Liver (tissue), 8 donors: ENCODE measurements around the gene LOC128125822.

ENCODE experiments used
- DNase-seq: peaks from one replicate; pipeline ENCODE4 v3.0.0-alpha.2; 2017; ENCODE audit warnings: low spot score
- H3K27ac ChIP-seq, 2 donors: one replicate each; pipeline ENCODE4 v1.7.0; 2013; ENCODE audit warnings: inconsistent platforms in 2 of 2, low read length in 2 of 2, control low read depth in 1 of 2, low read depth in 1 of 2, mild to moderate bottlenecking in 1 of 2
- H3K27me3 ChIP-seq, 4 donors: one replicate each; pipeline versions ENCODE4 v1.6.1 to v1.7.0; 2013; ENCODE audit warnings: low read length in 3 of 4, inconsistent platforms in 1 of 4, mild to moderate bottlenecking in 1 of 4, moderate library complexity in 1 of 4; ENCODE audit not compliant: control insufficient read depth in 4 of 4, insufficient read depth in 4 of 4
- H3K36me3 ChIP-seq, 4 donors: one replicate each; pipeline versions ENCODE4 v1.6.1 to v1.7.0; 2013; ENCODE audit warnings: low read length in 3 of 4, mild to moderate bottlenecking in 3 of 4, low read depth in 1 of 4, moderate library complexity in 1 of 4; ENCODE audit not compliant: control insufficient read depth in 4 of 4, insufficient read depth in 3 of 4
- H3K4me1 ChIP-seq, 4 donors: one replicate each; pipeline versions ENCODE4 v1.6.1 to v1.7.0; 2013; ENCODE audit warnings: low read length in 3 of 4, mild to moderate bottlenecking in 3 of 4, moderate library complexity in 1 of 4; ENCODE audit not compliant: control insufficient read depth in 4 of 4, insufficient read depth in 4 of 4
- H3K4me3 ChIP-seq, 3 donors: one replicate each; pipeline versions ENCODE4 v1.6.1 to v1.7.0; 2013; ENCODE audit warnings: low read length in 3 of 3, control low read depth in 1 of 3, low read depth in 1 of 3, mild to moderate bottlenecking in 1 of 3
- H3K9ac ChIP-seq, 2 donors: one replicate each; pipeline ENCODE4 v1.7.0; 2013; ENCODE audit warnings: low read length in 2 of 2, mild to moderate bottlenecking in 2 of 2, moderate library complexity in 2 of 2, control low read depth in 1 of 2, low read depth in 1 of 2
- H3K9me3 ChIP-seq, 4 donors: one replicate each; pipeline versions ENCODE4 v1.6.1 to v1.7.0; 2013; ENCODE audit warnings: low read length in 3 of 4; ENCODE audit not compliant: control insufficient read depth in 4 of 4
- ATF3 ChIP-seq: IDR thresholded peaks from 2 replicates; pipeline ENCODE4 v1.6.1; 2016; ENCODE audit warnings: antibody characterized with exemption
- CTCF ChIP-seq: fragments of 150-350 bp; IDR thresholded peaks from 2 replicates; pipeline ENCODE4 v1.5.1; 2017; ENCODE audit warnings: improper control_type of control experiment, low read depth, low read length; ENCODE audit not compliant: missing input control
- EGR1 ChIP-seq, 2 donors: IDR thresholded peaks; 2 replicates each; pipeline ENCODE4 v1.6.1; 2016 to 2018; ENCODE audit warnings: antibody characterized with exemption in 2 of 2, low read depth in 2 of 2
- FOXA2 ChIP-seq: IDR thresholded peaks from 2 replicates; pipeline ENCODE4 v1.6.1; 2016; ENCODE audit warnings: antibody characterized with exemption
- GABPA ChIP-seq, 2 donors: IDR thresholded peaks in 1 of 2; conservative IDR thresholded peaks in 1 of 2; 2 replicates each; pipeline ENCODE4 v1.6.1; 2016; ENCODE audit warnings: antibody characterized with exemption in 2 of 2, mild to moderate bottlenecking in 1 of 2, moderate library complexity in 1 of 2
- HNF4A ChIP-seq, 2 donors: conservative IDR thresholded peaks; 2 replicates each; pipeline ENCODE4 v1.6.1; 2016; ENCODE audit warnings: antibody characterized with exemption in 2 of 2, mild to moderate bottlenecking in 2 of 2
- HNF4G ChIP-seq: IDR thresholded peaks from 2 replicates; pipeline ENCODE4 v1.6.1; 2016; ENCODE audit warnings: antibody characterized with exemption
- JUND ChIP-seq, 2 donors: IDR thresholded peaks; 2 replicates each; pipeline ENCODE4 v1.6.1; 2016; ENCODE audit warnings: antibody characterized with exemption in 2 of 2
- MAX ChIP-seq: IDR thresholded peaks from 2 replicates; pipeline ENCODE4 v1.6.1; 2016; ENCODE audit warnings: antibody characterized with exemption
- NR2F2 ChIP-seq: IDR thresholded peaks from 2 replicates; pipeline ENCODE4 v1.6.1; 2016; ENCODE audit warnings: antibody characterized with exemption
- RAD21 ChIP-seq, 2 donors: IDR thresholded peaks; 2 replicates each; pipeline ENCODE4 v1.6.1; 2016; ENCODE audit warnings: antibody characterized with exemption in 2 of 2, mild to moderate bottlenecking in 2 of 2
- REST ChIP-seq: IDR thresholded peaks from 2 replicates; pipeline ENCODE4 v1.6.1; 2016; ENCODE audit warnings: antibody characterized with exemption, mild to moderate bottlenecking
- RXRA ChIP-seq, 2 donors: IDR thresholded peaks; 2 replicates each; pipeline ENCODE4 v1.6.1; 2017 to 2018; ENCODE audit warnings: antibody characterized with exemption in 2 of 2, mild to moderate bottlenecking in 1 of 2
- SP1 ChIP-seq: IDR thresholded peaks from 2 replicates; pipeline ENCODE4 v1.6.1; 2018; ENCODE audit warnings: antibody characterized with exemption, mild to moderate bottlenecking
- YY1 ChIP-seq: IDR thresholded peaks from 2 replicates; pipeline ENCODE4 v1.6.1; 2016; ENCODE audit warnings: antibody characterized with exemption, mild to moderate bottlenecking
- ZBTB33 ChIP-seq: IDR thresholded peaks from 2 replicates; pipeline ENCODE4 v1.6.1; 2016; ENCODE audit warnings: antibody characterized with exemption
- WGBS: extraction: QIAGEN DNeasy Blood & Tissue Kit; methylation state at CpG from one replicate; pipeline ENCODE4 v1.1.7; 2013; 5-methylcytosine and 5-hydroxymethylcytosine counted together
- donor health status: healthy.
- donor health status: healthy.
- donor health status: healthy.
- donor health status: healthy.
- donor health status: healthy.

Gene LOC128125822

GRCh38 chr6:63571361-63572043, 778 bp upstream of the LOC128125822 start:
- Histone ChIP-seq H3K9ac (peak overlapping the region; percentile 80 to 84), H3K36me3 (peaks cover 0 to 8% (median 2%) of the 10 kb centered on the region in 4 donors), H3K27me3 (no peaks in the 10 kb centered on the region), H3K27ac (peak overlapping the region; percentile 97 to 99), H3K4me3 (peak overlapping the region; percentile 77 to 99 (median 83)), H3K9me3 (no peaks in the 10 kb centered on the region), H3K4me1 (peaks cover under 1 to 15% (median 3%) of the 10 kb centered on the region in 4 donors)
- no peak for DNase-seq
- 8% methylated on average over 20 of the region's 20 CpGs for WGBS
- peak; percentile 83 to 90 for TF ChIP-seq JUND (IDR thresholded peaks at IDR 0.05)
- peak; percentile 45 to 49 for TF ChIP-seq RAD21 (IDR thresholded peaks at IDR 0.05)
- peak; percentile 56 for TF ChIP-seq REST
- TF ChIP-seq NR2F2 = peak; percentile 11
- peak; percentile 21 for TF ChIP-seq MAX
- TF ChIP-seq RXRA (IDR thresholded peaks at IDR 0.05) = peak; percentile 69 to 74
- no peak for TF ChIP-seq SP1
- TF ChIP-seq ZBTB33 = peak; percentile 50
- peak; percentile 65 for TF ChIP-seq YY1
- no peak for TF ChIP-seq GABPA (IDR thresholded peaks at IDR 0.05 in 1 of 2, conservative IDR thresholded peaks at IDR 0.05 in 1 of 2)
- TF ChIP-seq EGR1 (IDR thresholded peaks at IDR 0.05; ENCODE audit: low read depth in 2 of 2) = no peak
- TF ChIP-seq HNF4G = peak; percentile 46
- TF ChIP-seq HNF4A (conservative IDR thresholded peaks at IDR 0.05) = peak; percentile 71 to 74
- TF ChIP-seq ATF3 = peak; percentile 95
- peak; percentile 61 for TF ChIP-seq FOXA2
- no peak for TF ChIP-seq CTCF
